Measurements from ENCODE around the gene GATAD2B. TPM values are rescaled to one million over a fixed set of nuclear protein-coding genes. Genes with fewer than 3 reads are reported as not detected.
A peak's percentile ranks its signal among the peaks of the same experiment; 100 is the strongest.

Gene GATAD2B
- total and polyA plus RNA-seq, 2 donors (not counting 3 experiments of a cell fraction or from before 2014, with no cell fraction given), result 8.5 to 46.3 TPM

DNA sequence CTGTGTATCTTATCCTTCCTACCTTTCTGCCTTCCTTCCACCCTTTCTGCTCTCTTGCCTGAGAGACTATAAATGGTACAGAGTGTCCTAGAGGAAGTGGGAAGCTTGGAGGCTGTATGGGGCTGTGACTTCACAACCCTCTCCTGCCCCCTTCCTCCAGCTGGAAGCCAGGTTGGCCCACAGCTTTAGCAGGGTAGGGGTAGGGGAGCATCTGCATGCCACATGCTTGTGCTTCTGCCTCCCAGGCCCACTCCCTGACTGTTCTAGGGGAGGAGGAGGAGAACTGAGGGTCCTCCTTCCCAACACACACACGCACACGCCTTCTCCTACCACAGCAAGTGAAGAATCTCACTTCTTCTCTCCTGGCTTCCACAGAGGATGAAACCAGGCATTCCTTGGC lies 151.5 kb downstream of the GATAD2B start:
- FAIRE-seq, result peak; percentile 40
- no peak for TF ChIP-seq MYC (IDR thresholded peaks at IDR 0.05; ENCODE audit: low read depth, low read length)
- TF ChIP-seq MAX (IDR thresholded peaks at IDR 0.05; ENCODE audit: insufficient read depth, insufficient read length), result no peak
- TF ChIP-seq GATA2 (IDR thresholded peaks at IDR 0.05; ENCODE audit: insufficient read depth, insufficient read length, low read depth, low read length), result no peak
- no peak for TF ChIP-seq POLR2A (IDR thresholded peaks at IDR 0.05; ENCODE audit: low read depth, low read length)
- no peak for TF ChIP-seq JUN (IDR thresholded peaks at IDR 0.05; ENCODE audit: borderline replicate concordance, insufficient read depth, insufficient read length, low read depth)
- no peak for TF ChIP-seq FOS (IDR thresholded peaks at IDR 0.05; ENCODE audit: borderline replicate concordance, insufficient read depth, low read length)
- TF ChIP-seq, protein P1, sequence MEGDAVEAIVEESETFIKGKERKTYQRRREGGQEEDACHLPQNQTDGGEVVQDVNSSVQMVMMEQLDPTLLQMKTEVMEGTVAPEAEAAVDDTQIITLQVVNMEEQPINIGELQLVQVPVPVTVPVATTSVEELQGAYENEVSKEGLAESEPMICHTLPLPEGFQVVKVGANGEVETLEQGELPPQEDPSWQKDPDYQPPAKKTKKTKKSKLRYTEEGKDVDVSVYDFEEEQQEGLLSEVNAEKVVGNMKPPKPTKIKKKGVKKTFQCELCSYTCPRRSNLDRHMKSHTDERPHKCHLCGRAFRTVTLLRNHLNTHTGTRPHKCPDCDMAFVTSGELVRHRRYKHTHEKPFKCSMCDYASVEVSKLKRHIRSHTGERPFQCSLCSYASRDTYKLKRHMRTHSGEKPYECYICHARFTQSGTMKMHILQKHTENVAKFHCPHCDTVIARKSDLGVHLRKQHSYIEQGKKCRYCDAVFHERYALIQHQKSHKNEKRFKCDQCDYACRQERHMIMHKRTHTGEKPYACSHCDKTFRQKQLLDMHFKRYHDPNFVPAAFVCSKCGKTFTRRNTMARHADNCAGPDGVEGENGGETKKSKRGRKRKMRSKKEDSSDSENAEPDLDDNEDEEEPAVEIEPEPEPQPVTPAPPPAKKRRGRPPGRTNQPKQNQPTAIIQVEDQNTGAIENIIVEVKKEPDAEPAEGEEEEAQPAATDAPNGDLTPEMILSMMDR (IDR thresholded peaks at IDR 0.05; ENCODE audit: extremely low read depth in 1 of 2, insufficient read depth in 1 of 2, low read depth in 1 of 2, low read length in 2 of 2), result no peak
- no peak for TF ChIP-seq EZH2 (IDR thresholded peaks at IDR 0.05; ENCODE audit: borderline replicate concordance, low read depth, low read length, severe bottlenecking)
- no peak for TF ChIP-seq POLR2AphosphoS5 (IDR thresholded peaks at IDR 0.05; ENCODE audit: insufficient read depth, low read depth, low read length)
- Histone ChIP-seq H3K9me3 (replicated peaks; ENCODE audit: control insufficient read depth, insufficient read depth, low read length) (no peaks in the 10 kb centered on the region), H3K9ac (replicated peaks; ENCODE audit: extremely low read depth, insufficient read depth, low read length) (no peak overlapping the region), H4K20me1 (replicated peaks; ENCODE audit: control insufficient read depth, extremely low read depth, insufficient read depth, low read length) (no peaks in the 10 kb centered on the region), H3K79me2 (ENCODE audit: control insufficient read depth, insufficient read depth, low read length) (no peaks in the 10 kb centered on the region), H3K4me2 (ENCODE audit: insufficient read depth, low read length) (no peak overlapping the region), H2AFZ (ENCODE audit: low read depth, low read length) (no peak overlapping the region), H3K27ac (ENCODE audit: insufficient read depth, low read depth, low read length) (no peak overlapping the region), H3K27me3 (ENCODE audit: control insufficient read depth in 2 of 2, insufficient read depth in 2 of 2, low read length in 2 of 2) (no peaks in the 10 kb centered on the region), H3K36me3 (ENCODE audit: control insufficient read depth in 2 of 2, extremely low read depth in 1 of 2, insufficient read depth in 2 of 2, low read length in 2 of 2) (peaks cover 5 to 19% of the 10 kb centered on the region in 2 experiments), H3K4me3 (replicated peaks in 1 of 3; ENCODE audit: insufficient read depth in 1 of 3, low read depth in 1 of 3, low read length in 3 of 3) (no peak overlapping the region), H3K9me1 (replicated peaks; ENCODE audit: control insufficient read depth, extremely low read depth, insufficient read depth, low read length) (no peaks in the 10 kb centered on the region), H3K4me1 (ENCODE audit: control insufficient read depth, extremely low read depth, insufficient read depth, low read length) (peaks cover 49% of the 10 kb centered on the region)
- intact Hi-C loops (cut with micrococcal nuclease) (loop anchor here (1.0 kb wide), 2 partner anchors 19 to 73 kb away; no protein-coding TSS in a partner anchor), dilution Hi-C loops (cut with MboI; ENCODE audit: extremely low pct_ligation_motif_present, low sequenced_read_pairs) (no loop called here)
- no TSS peak for BruUV-seq (replicated peaks)
- no peak for DNase-seq (ENCODE audit: low read depth, low spot score)
- CTCF ChIA-PET, result interaction anchor here (1.0 to 6.2 kb wide), 8 partner anchors 8 to 199 kb away, joined by 3 to 83 read pairs (median 10); partner anchors contain the start of gene NPR1
- POLR2A ChIA-PET, result interaction anchor here (0.6 kb wide), 1 partner anchor 20 kb away, joined by 4 read pairs; no protein-coding TSS in a partner anchor

All from endothelial cell of umbilical vein (primary cell).